ENCODE results near the gene GPR62.
"Not testable (repeated sequence)": the region's sequence is repeated elsewhere in the genome, so short reads cannot be mapped to it uniquely, and the experiment has no call there.

GPR62 gene

GRCh38 chr3:51971350-51971749 is 16.2 kb downstream of the GPR62 start:
- DNase-seq = no peak

GRCh38 chr3:51974277-51974962 is 19.2 kb downstream of the GPR62 start:
- no peak for DNase-seq

- DNase-seq = no peak
Measured at GRCh38 chr3:51974963-51975851, 20.0 kb downstream of the GPR62 start, which contains the start of gene ABHD14A. Gene ABHD14A, plus strand, starts transcription at chr3:51975064. Its CDS starts 72 bp downstream, at chr3:51975136.

GRCh38 chr3:51975852-51976549 is 20.8 kb downstream of the GPR62 start:
- DNase-seq = no peak

GRCh38 chr3:51977446-51978142 is 22.4 kb downstream of the GPR62 start:
- no peak for DNase-seq

- DNase-seq = no peak
Measured at GRCh38 chr3:51978143-51978502, 22.9 kb downstream of the GPR62 start.

- no peak for DNase-seq
Measured at GRCh38 chr3:51980253-51980652, 25.1 kb downstream of the GPR62 start.

- no peak for DNase-seq
Measured at GRCh38 chr3:51982352-51982837, 27.2 kb downstream of the GPR62 start.

GRCh38 chr3:51982838-51983577 is 27.8 kb downstream of the GPR62 start, which contains the start of gene ACY1:
Gene ACY1, plus strand, starts transcription at chr3:51983535. Its CDS starts 530 bp downstream, at chr3:51984065.
- no peak for DNase-seq

- no peak for DNase-seq
Measured at GRCh38 chr3:51983578-51984268, 28.5 kb downstream of the GPR62 start.

- no peak for DNase-seq
Measured at GRCh38 chr3:51984269-51984647, 29.1 kb downstream of the GPR62 start.

GRCh38 chr3:51985063-51985462 is 29.9 kb downstream of the GPR62 start:
- no peak for DNase-seq

- no peak for DNase-seq
Measured at GRCh38 chr3:51986010-51986947, 31.1 kb downstream of the GPR62 start.

- no peak for DNase-seq
Measured at GRCh38 chr3:51987568-51987967, 32.4 kb downstream of the GPR62 start.

GRCh38 chr3:51988286-51989146 is 33.3 kb downstream of the GPR62 start:
- no peak for DNase-seq

GRCh38 chr3:51990501-51990971 is 35.4 kb downstream of the GPR62 start:
- not testable (repeated sequence) for DNase-seq

- DNase-seq = no peak
Measured at GRCh38 chr3:51992017-51992682, 37.0 kb downstream of the GPR62 start.

GRCh38 chr3:51993657-51994056 is 38.5 kb downstream of the GPR62 start:
- not testable (repeated sequence) for DNase-seq
